HCT116 (cell line): ENCODE measurements around the gene ELF5. TPM values are rescaled to one million over a fixed set of nuclear protein-coding genes. Genes with fewer than 3 reads are reported as not detected.

ENCODE experiments used
- ATAC-seq: fragments of 200-7000 bp; cut with Tn5 transposase; 2 replicates; pipeline ENCODE4 v1.9.1; 2020; ENCODE audit warnings: mild to moderate bottlenecking, moderate library complexity
- BruUV-seq: library from RNA; stranded (reverse); fragments of 400-500 nt; replicated peaks from 2 replicates; lab custom pipeline; 2021; lab: Mats Ljungman, UMichigan
- CTCF ChIA-PET: fragments of 300-600 bp; sonication (Branson Sonifier 250); formaldehyde crosslinking; loops from one replicate; lab custom pipeline; 2021; ENCODE audit warnings: antibody characterized with exemption; lab: Charles Lee
- POLR2A ChIA-PET: fragments of 300-600, 350-600 bp; sonication (Branson Sonifier 250); formaldehyde crosslinking; loops from one replicate; lab custom pipeline; 2021; ENCODE audit warnings: antibody characterized with exemption; lab: Charles Lee
- RAD21 ChIA-PET, 2 experiments: fragments of 300-600 bp; sonication (Branson Sonifier 250); formaldehyde crosslinking; loops; one replicate each; lab custom pipeline; 2023; ENCODE audit warnings: low total read pairs in 2 of 2; ENCODE audit not compliant: uncharacterized antibody in 2 of 2, unreplicated experiment in 2 of 2, low non-redundant PET in 1 of 2; lab: Charles Lee
- DNase-seq: peaks from one replicate; pipeline ENCODE4 v3.0.0-alpha.2; 2010; ENCODE audit warnings: low read depth, low spot score
- H2AFZ ChIP-seq: fragments of 200-600 bp; shearing (Covaris generic), sonication (generic); 2 replicates; pipeline ENCODE4 v1.6.1; 2017; ENCODE audit warnings: low read depth, mixed run types, mixed read lengths, antibody characterized with exemption, low read length; ENCODE audit not compliant: poor library complexity, severe bottlenecking
- H3K27ac ChIP-seq: 2 replicates; pipeline ENCODE4 v1.5.1; 2012; ENCODE audit warnings: low read depth, low read length
- H3K27me3 ChIP-seq: fragments of 200-600 bp; sonication (generic); 2 replicates; pipeline ENCODE4 v1.6.1; 2016; ENCODE audit warnings: mixed run types, low read length, mixed read lengths; ENCODE audit not compliant: insufficient read depth
- H3K36me3 ChIP-seq, 2 experiments: fragments of 200-500 bp in 1 of 2; fragments of 200-600 bp in 1 of 2; sonication (Bioruptor generic) in 1 of 2; sonication (generic) in 1 of 2; 2 replicates each; pipeline versions ENCODE4 v1.5.1 to v1.6.1; 2014 to 2016; ENCODE audit warnings: low read length in 2 of 2, inconsistent platforms in 1 of 2, mixed read lengths in 1 of 2, mixed run types in 1 of 2; ENCODE audit not compliant: insufficient read depth in 2 of 2, control insufficient read depth in 1 of 2
- H3K4me1 ChIP-seq, 2 experiments: fragments of 200-600 bp in 1 of 2; sonication (generic) in 1 of 2; 2 replicates each; pipeline versions ENCODE4 v1.5.1 to v1.6.1; 2012 to 2017; ENCODE audit warnings: low read length in 2 of 2, inconsistent platforms in 1 of 2, mild to moderate bottlenecking in 1 of 2, mixed read lengths in 1 of 2, mixed run types in 1 of 2, moderate library complexity in 1 of 2; ENCODE audit not compliant: insufficient read depth in 2 of 2, control insufficient read depth in 1 of 2
- H3K4me2 ChIP-seq: fragments of 200-600 bp; sonication (generic); 2 replicates; pipeline ENCODE4 v1.6.1; 2017; ENCODE audit warnings: mixed run types, low read length, mixed read lengths
- H3K4me3 ChIP-seq, 2 experiments: fragments of 200-600 bp in 1 of 2; sonication (generic) in 1 of 2; replicated peaks in 1 of 2; 2 replicates each; pipeline ENCODE4 v1.5.1; 2011 to 2016; ENCODE audit warnings: low read length in 2 of 2, control low read depth in 1 of 2, low read depth in 1 of 2, mild to moderate bottlenecking in 1 of 2, mixed read lengths in 1 of 2, mixed run types in 1 of 2
- H3K79me2 ChIP-seq: fragments of 200-600 bp; sonication (generic); 2 replicates; pipeline ENCODE4 v1.6.1; 2017; ENCODE audit warnings: mild to moderate bottlenecking, mixed run types, low read length, moderate library complexity, mixed read lengths; ENCODE audit not compliant: insufficient read depth
- H3K9ac ChIP-seq: fragments of 200-600 bp; sonication (generic); 2 replicates; pipeline ENCODE4 v1.6.1; 2016; ENCODE audit warnings: low read length, mixed read lengths
- H3K9me2 ChIP-seq: fragments of 200-600 bp; sonication (generic), shearing (Covaris generic); 2 replicates; pipeline ENCODE4 v1.6.1; 2017; ENCODE audit warnings: mixed run types, mild to moderate bottlenecking, moderate library complexity; ENCODE audit not compliant: insufficient read depth
- H3K9me3 ChIP-seq, 2 experiments: fragments of 200-500 bp in 1 of 2; fragments of 200-600 bp in 1 of 2; sonication (Bioruptor generic) in 1 of 2; sonication (generic) in 1 of 2; 2 replicates each; pipeline ENCODE4 v1.6.1; 2014 to 2017; ENCODE audit warnings: low read length in 2 of 2, mixed read lengths in 2 of 2, inconsistent platforms in 1 of 2, low read depth in 1 of 2, mild to moderate bottlenecking in 1 of 2, mixed run types in 1 of 2, moderate library complexity in 1 of 2; ENCODE audit not compliant: control insufficient read depth in 1 of 2, insufficient read depth in 1 of 2
- H4K20me1 ChIP-seq: fragments of 200-600 bp; sonication (generic), shearing (Covaris generic); 2 replicates; pipeline ENCODE4 v1.6.1; 2017; ENCODE audit warnings: mixed run types, mild to moderate bottlenecking, moderate library complexity; ENCODE audit not compliant: insufficient read depth
- ELF1 ChIP-seq: IDR thresholded peaks from 2 replicates; pipeline ENCODE4 v1.6.1; 2012; ENCODE audit warnings: low read depth, borderline replicate concordance
- EZH2phosphoT487 ChIP-seq: fragments of 200-600 bp; IDR thresholded peaks from 2 replicates; pipeline ENCODE4 v1.6.1; 2018; ENCODE audit warnings: antibody characterized with exemption, borderline replicate concordance
- JUND ChIP-seq: IDR thresholded peaks from 2 replicates; pipeline ENCODE4 v1.6.1; 2012
- POLR2A ChIP-seq: IDR thresholded peaks from 2 replicates; pipeline ENCODE4 v1.7.0; 2011; ENCODE audit warnings: borderline replicate concordance; ENCODE audit not compliant: insufficient read depth, insufficient read length; ENCODE audit errors: extremely low read depth
- POLR2AphosphoS5 ChIP-seq: IDR thresholded peaks from 2 replicates; pipeline ENCODE4 v1.6.1; 2011; ENCODE audit warnings: mild to moderate bottlenecking, low read depth, low read length, moderate library complexity
- SRF ChIP-seq: IDR thresholded peaks from 2 replicates; pipeline ENCODE4 v1.6.1; 2012; ENCODE audit warnings: low read depth
- YY1 ChIP-seq: IDR thresholded peaks from 2 replicates; pipeline ENCODE4 v1.6.1; 2011; ENCODE audit warnings: low read length, low read depth, moderate library complexity, mild to moderate bottlenecking; ENCODE audit not compliant: insufficient replicate concordance; ENCODE audit errors: extremely low read depth
- ZFX ChIP-seq: fragments of 450-650 bp; IDR thresholded peaks from 2 replicates; pipeline ENCODE4 v1.6.1; 2017
- intact Hi-C: fragments of 100-400 bp; cut with micrococcal nuclease; formaldehyde crosslinking; loops from 2 replicates; pipeline ENCODE4 v1.10.0; 2022
- total RNA-seq: library from RNA; stranded (reverse); gene quantifications from one replicate; pipeline ENCODE4 v1.2.1, GENCODE V29; 2021; ENCODE audit not compliant: unreplicated experiment
- TF ChIP-seq, protein P1 (sequence below): IDR thresholded peaks from 2 replicates; pipeline ENCODE4 v1.6.1; 2012
- TF ChIP-seq, protein P2 (sequence below), 3 experiments: fragments of 200-600 bp in 1 of 3; sonication (generic) in 1 of 3; IDR thresholded peaks in 2 of 3; conservative IDR thresholded peaks in 1 of 3; 2 replicates each; pipeline ENCODE4 v1.5.1; 2012 to 2017; ENCODE audit warnings: low read depth in 2 of 3, low read length in 2 of 3, antibody characterized with exemption in 1 of 3, borderline replicate concordance in 1 of 3, control low read depth in 1 of 3, mild to moderate bottlenecking in 1 of 3, mixed read lengths in 1 of 3, mixed run types in 1 of 3, moderate library complexity in 1 of 3; ENCODE audit not compliant: insufficient read depth in 1 of 3

Gene ELF5
- total RNA-seq, 1 experiment from 2014 or later, result 0.32 TPM

DNA sequence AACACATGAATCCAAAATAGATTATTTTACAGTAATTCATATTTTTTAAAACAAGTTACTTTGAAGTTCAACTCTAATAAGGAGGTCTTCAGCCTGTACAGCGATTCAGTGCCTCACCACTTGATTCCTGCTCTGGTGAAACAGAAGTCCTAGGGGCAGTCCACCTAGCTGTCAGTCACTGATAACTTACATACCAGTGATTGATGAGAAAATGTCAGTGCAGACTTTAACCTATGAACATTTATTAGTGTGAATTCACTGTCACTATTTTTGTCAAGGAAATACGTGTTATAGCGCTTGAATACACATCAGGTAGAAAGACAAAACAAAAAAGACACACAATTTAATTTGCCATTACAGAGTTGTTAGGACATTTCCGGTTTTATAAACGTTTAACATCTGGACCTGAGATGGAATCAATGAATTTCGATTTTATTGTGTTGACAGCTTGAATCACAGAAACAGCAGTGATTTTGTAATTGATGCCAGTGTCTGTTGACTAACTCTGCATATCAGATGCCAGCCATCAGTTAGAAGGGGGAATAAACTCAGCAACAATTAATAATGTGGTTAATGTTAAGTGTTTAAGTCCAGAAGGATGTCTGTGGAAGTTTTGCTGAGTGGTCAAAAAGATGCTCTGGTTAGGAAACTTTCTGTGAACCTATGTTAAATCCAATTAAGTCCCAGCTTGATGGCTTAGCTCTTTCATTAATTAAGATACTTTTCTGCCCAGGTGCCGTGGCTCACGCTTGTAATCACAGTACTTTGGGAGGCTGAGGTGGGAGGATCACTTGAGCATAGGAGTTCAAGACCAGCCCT is 34.5 kb downstream of the ELF5 start:
- no TSS peak for BruUV-seq

More for the DNA sequence above, 34.5 kb downstream of the ELF5 start:
- H3K27me3 ChIP-seq, result no peaks in the 10 kb centered on the region
- POLR2A ChIA-PET, result no interaction called here
- H3K27ac ChIP-seq, result no peak overlapping the region
- no peak overlapping the region for H3K4me3 ChIP-seq
- CTCF ChIA-PET, result interaction anchor here (1.2 kb wide), 2 partner anchors 13 to 19 kb away, joined by 3 to 4 read pairs; no protein-coding TSS in a partner anchor
- no peaks in the 10 kb centered on the region for H3K79me2 ChIP-seq
- H3K4me2 ChIP-seq, result no peak overlapping the region
- H2AFZ ChIP-seq, result no peak overlapping the region
- H3K9me2 ChIP-seq, result no peaks in the 10 kb centered on the region
- H3K36me3 ChIP-seq, result no peaks in the 10 kb centered on the region
- H3K9ac ChIP-seq, result no peak overlapping the region
- RAD21 ChIA-PET, result no interaction called here
- TF ChIP-seq ZFX (no peak), EZH2phosphoT487 (no peak), ELF1 (no peak), JUND (no peak), YY1 (no peak), SRF (no peak), POLR2A (no peak), POLR2AphosphoS5 (no peak)
- TF ChIP-seq, protein P1, sequence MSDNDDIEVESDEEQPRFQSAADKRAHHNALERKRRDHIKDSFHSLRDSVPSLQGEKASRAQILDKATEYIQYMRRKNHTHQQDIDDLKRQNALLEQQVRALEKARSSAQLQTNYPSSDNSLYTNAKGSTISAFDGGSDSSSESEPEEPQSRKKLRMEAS, result no peak
- TF ChIP-seq, protein P2, sequence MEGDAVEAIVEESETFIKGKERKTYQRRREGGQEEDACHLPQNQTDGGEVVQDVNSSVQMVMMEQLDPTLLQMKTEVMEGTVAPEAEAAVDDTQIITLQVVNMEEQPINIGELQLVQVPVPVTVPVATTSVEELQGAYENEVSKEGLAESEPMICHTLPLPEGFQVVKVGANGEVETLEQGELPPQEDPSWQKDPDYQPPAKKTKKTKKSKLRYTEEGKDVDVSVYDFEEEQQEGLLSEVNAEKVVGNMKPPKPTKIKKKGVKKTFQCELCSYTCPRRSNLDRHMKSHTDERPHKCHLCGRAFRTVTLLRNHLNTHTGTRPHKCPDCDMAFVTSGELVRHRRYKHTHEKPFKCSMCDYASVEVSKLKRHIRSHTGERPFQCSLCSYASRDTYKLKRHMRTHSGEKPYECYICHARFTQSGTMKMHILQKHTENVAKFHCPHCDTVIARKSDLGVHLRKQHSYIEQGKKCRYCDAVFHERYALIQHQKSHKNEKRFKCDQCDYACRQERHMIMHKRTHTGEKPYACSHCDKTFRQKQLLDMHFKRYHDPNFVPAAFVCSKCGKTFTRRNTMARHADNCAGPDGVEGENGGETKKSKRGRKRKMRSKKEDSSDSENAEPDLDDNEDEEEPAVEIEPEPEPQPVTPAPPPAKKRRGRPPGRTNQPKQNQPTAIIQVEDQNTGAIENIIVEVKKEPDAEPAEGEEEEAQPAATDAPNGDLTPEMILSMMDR (IDR thresholded peaks at IDR 0.05 in 2 of 3, conservative IDR thresholded peaks at IDR 0.05 in 1 of 3; ENCODE audit: borderline replicate concordance in 1 of 3, insufficient read depth in 1 of 3, low read depth in 2 of 3, low read length in 2 of 3), result no peak
- ATAC-seq, result no peak
- no peak for DNase-seq
- no peaks in the 10 kb centered on the region for H4K20me1 ChIP-seq
- peaks cover 16 to 39% of the 10 kb centered on the region in 2 experiments; a peak in 3 of 4 replicates for H3K4me1 ChIP-seq
- H3K9me3 ChIP-seq, result no peaks in the 10 kb centered on the region
- intact Hi-C loops, result no loop called here
